HuH-7 (cell line): ENCODE results near the gene MKX.

ENCODE experiments used
- DNase-seq: peaks from one replicate; pipeline ENCODE4 v3.0.0; 2011; ENCODE audit warnings: low spot score

Gene MKX

GRCh38 chr10:27646604-27647175 is 98.9 kb downstream of the MKX start:
- no peak for DNase-seq

- no peak for DNase-seq
Observed at GRCh38 chr10:27646194-27646593, 99.4 kb downstream of the MKX start.

GRCh38 chr10:27644307-27644939 is 101.2 kb downstream of the MKX start:
- DNase-seq, result no peak

- DNase-seq, result no peak
Observed at GRCh38 chr10:27643301-27643700, 102.3 kb downstream of the MKX start.

- DNase-seq, result no peak
Observed at GRCh38 chr10:27642023-27642589, 103.5 kb downstream of the MKX start.

GRCh38 chr10:27638071-27638750 is 107.4 kb downstream of the MKX start:
- no peak for DNase-seq

GRCh38 chr10:27637601-27638000 is 108.0 kb downstream of the MKX start:
- DNase-seq, result no peak

GRCh38 chr10:27636816-27637215 is 108.8 kb downstream of the MKX start:
- DNase-seq, result no peak

- no peak for DNase-seq
Observed at GRCh38 chr10:27635699-27636270, 109.8 kb downstream of the MKX start.

- DNase-seq, result no peak
Observed at GRCh38 chr10:27635290-27635689, 110.3 kb downstream of the MKX start.

- DNase-seq, result no peak
Observed at GRCh38 chr10:27628621-27629020, 117.0 kb downstream of the MKX start.

GRCh38 chr10:27626890-27627289 is 118.7 kb downstream of the MKX start:
- no peak for DNase-seq

GRCh38 chr10:27625452-27626211 is 120.0 kb downstream of the MKX start:
- DNase-seq, result no peak

- DNase-seq, result no peak
Observed at GRCh38 chr10:27624941-27625340, 120.7 kb downstream of the MKX start.
